Stimulated activated CD4-positive, alpha-beta T cell treated with anti-CD3 and anti-CD28 coated beads, TNF-alpha, amount 100 ng/mL, for 4 hours (primary cell): ENCODE data around the gene RBM24.

Source experiments
- DNase-seq, 3 experiments: peaks; one replicate each; pipeline ENCODE4 v3.0.0-alpha.2; 2020; ENCODE audit warnings: low read depth in 3 of 3

RBM24 gene

DNA sequence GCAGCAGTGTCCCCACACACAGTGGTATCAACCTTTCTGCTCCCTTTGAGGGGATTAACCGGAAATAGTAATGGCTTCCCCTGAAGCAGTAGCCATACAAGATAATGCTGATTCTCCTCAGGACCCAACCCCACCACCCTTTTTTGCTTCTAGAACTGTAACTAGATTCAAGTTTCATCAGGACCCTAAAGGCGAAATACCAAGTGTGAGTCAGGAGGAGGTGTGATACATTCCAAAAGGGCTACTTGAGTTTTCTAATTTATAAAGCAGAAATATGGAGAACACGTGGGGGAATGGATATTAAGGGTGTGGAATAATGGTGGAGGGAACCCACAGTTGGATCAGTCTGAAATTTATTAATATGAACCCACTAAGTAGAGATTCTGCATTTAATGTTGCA is 60.7 kb downstream of the RBM24 start:
- DNase-seq = no peak

DNA sequence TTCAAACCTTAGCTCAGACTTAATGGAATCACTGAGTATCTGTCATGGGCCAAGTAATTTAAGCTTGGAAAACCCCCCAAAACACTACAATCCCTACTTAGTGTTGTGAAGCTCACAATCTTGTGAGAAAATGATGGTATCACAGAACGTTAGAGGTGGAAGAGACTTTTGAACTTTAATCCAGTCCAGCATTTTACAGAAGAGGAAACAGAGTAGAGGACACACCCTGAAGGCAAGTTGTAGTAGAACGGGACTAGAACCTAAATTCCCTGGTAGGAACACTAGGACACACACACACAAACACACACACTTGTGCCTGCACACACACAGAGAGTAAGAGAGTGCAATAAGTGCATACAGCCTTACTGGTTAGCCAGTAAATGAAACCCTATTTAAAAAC is 62.1 kb downstream of the RBM24 start:
- no peak for DNase-seq
